Stimulated activated CD4-positive, alpha-beta T cell treated with anti-CD3 and anti-CD28 coated beads, Interleukin-1b, Interleukin-23, amount 100 ng/mL, for 4 hours (primary cell): Measurements from ENCODE around the gene MSX1.

Experiments
- DNase-seq, 2 donors: peaks; one replicate each; pipeline ENCODE4 v3.0.0-alpha.2; 2020; ENCODE audit warnings: low read depth in 2 of 2

The MSX1 gene

GRCh38 chr4:4841156-4841555, 18.3 kb upstream of the MSX1 start:
- no peak for DNase-seq

GRCh38 chr4:4842476-4843441, 16.7 kb upstream of the MSX1 start:
- no peak for DNase-seq

- no peak for DNase-seq
Observed at GRCh38 chr4:4843635-4844291, 15.7 kb upstream of the MSX1 start.

GRCh38 chr4:4845027-4845426, 14.4 kb upstream of the MSX1 start:
- no peak for DNase-seq

- DNase-seq, result no peak
Observed at GRCh38 chr4:4847011-4847410, 12.5 kb upstream of the MSX1 start.

- DNase-seq, result no peak
Observed at GRCh38 chr4:4848540-4848939, 10.9 kb upstream of the MSX1 start.

GRCh38 chr4:4849106-4849505, 10.4 kb upstream of the MSX1 start:
- no peak for DNase-seq

- DNase-seq, result no peak
Observed at GRCh38 chr4:4849524-4850193, 9.8 kb upstream of the MSX1 start.

- no peak for DNase-seq
Observed at GRCh38 chr4:4851081-4851480, 8.4 kb upstream of the MSX1 start.

GRCh38 chr4:4851906-4852305, 7.6 kb upstream of the MSX1 start:
- DNase-seq, result no peak

GRCh38 chr4:4852591-4853362, 6.7 kb upstream of the MSX1 start:
- peak in 1 of 2 donors; percentile 18 for DNase-seq

- DNase-seq, result no peak
Observed at GRCh38 chr4:4853371-4853823, 6.1 kb upstream of the MSX1 start.

GRCh38 chr4:4853921-4854648, 5.4 kb upstream of the MSX1 start:
- no peak for DNase-seq

- DNase-seq, result no peak
Observed at GRCh38 chr4:4854649-4855295, 4.7 kb upstream of the MSX1 start.

- DNase-seq, result no peak
Observed at GRCh38 chr4:4855301-4856070, 4.0 kb upstream of the MSX1 start.

- no peak for DNase-seq
Observed at GRCh38 chr4:4856071-4857000, 3.1 kb upstream of the MSX1 start.

GRCh38 chr4:4857001-4857808, 2.3 kb upstream of the MSX1 start:
- no peak for DNase-seq
